ENCODE measurements around the gene SSBP1.

The SSBP1 gene

GRCh38 chr7:141731476-141732149 lies 6.5 kb upstream of the SSBP1 start:
- TF ChIP-seq EP300 (IDR thresholded peaks at IDR 0.05; ENCODE audit: borderline replicate concordance) = no peak

GRCh38 chr7:141737118-141737835 lies 881 bp upstream of the SSBP1 start:
- TF ChIP-seq CEBPB (IDR thresholded peaks at IDR 0.05) (peak; percentile 59), REST (IDR thresholded peaks at IDR 0.05; ENCODE audit: low read depth) (no peak)

- TF ChIP-seq USF1 (IDR thresholded peaks at IDR 0.05) (no peak), ZBTB7A (IDR thresholded peaks at IDR 0.05; ENCODE audit: low read depth) (no peak; the same call in 1 of the 2 replicates), EGR1 (IDR thresholded peaks at IDR 0.05) (no peak), YY1 (IDR thresholded peaks at IDR 0.05; ENCODE audit: low read depth) (peak; percentile 64; the same call in 1 of the 2 replicates), TCF12 (IDR thresholded peaks at IDR 0.05; ENCODE audit: low read depth) (no peak), FOXM1 (IDR thresholded peaks at IDR 0.05; ENCODE audit: borderline replicate concordance, low read depth) (no peak), CEBPB (IDR thresholded peaks at IDR 0.05) (no peak)
These were observed 445 bp downstream of the SSBP1 start for GRCh38 chr7:141738592-141739013.

- TF ChIP-seq EGR1 (IDR thresholded peaks at IDR 0.05) (no peak), FOXM1 (IDR thresholded peaks at IDR 0.05; ENCODE audit: borderline replicate concordance, low read depth) (no peak), REST (IDR thresholded peaks at IDR 0.05; ENCODE audit: low read depth) (no peak), YY1 (IDR thresholded peaks at IDR 0.05; ENCODE audit: low read depth) (no peak), MAX (IDR thresholded peaks at IDR 0.05) (no peak), USF1 (IDR thresholded peaks at IDR 0.05) (no peak)
These were observed 1.1 kb downstream of the SSBP1 start for GRCh38 chr7:141739250-141739649.

GRCh38 chr7:141742229-141742628 lies 4.1 kb downstream of the SSBP1 start:
- no peak for TF ChIP-seq REST (IDR thresholded peaks at IDR 0.05; ENCODE audit: low read depth)
- no peak for TF ChIP-seq CEBPB (IDR thresholded peaks at IDR 0.05)
- no peak for TF ChIP-seq TAF1 (IDR thresholded peaks at IDR 0.05; ENCODE audit: low read depth)

GRCh38 chr7:141744131-141744530 lies 6.0 kb downstream of the SSBP1 start:
- no peak for TF ChIP-seq REST (IDR thresholded peaks at IDR 0.05; ENCODE audit: low read depth)
- no peak for TF ChIP-seq EP300 (IDR thresholded peaks at IDR 0.05; ENCODE audit: borderline replicate concordance)
- TF ChIP-seq TEAD4 (IDR thresholded peaks at IDR 0.05) = no peak
- TF ChIP-seq NFIC (IDR thresholded peaks at IDR 0.05) = no peak
- no peak for TF ChIP-seq RAD21 (IDR thresholded peaks at IDR 0.05; ENCODE audit: low read depth)
- no peak for TF ChIP-seq MAX (IDR thresholded peaks at IDR 0.05)
- no peak for TF ChIP-seq TAF1 (IDR thresholded peaks at IDR 0.05; ENCODE audit: low read depth)
- TF ChIP-seq TCF12 (IDR thresholded peaks at IDR 0.05; ENCODE audit: low read depth) = no peak
